Gastrocnemius medialis (tissue), 4 donors: Measurements from ENCODE around the gene GMPPA. TPM values are rescaled to one million over a fixed set of nuclear protein-coding genes. Genes with fewer than 3 reads are reported as not detected.

Experiments
- ATAC-seq, 2 donors: fragments of 150-250 bp; one replicate each; pipeline ENCODE4 v1.9.1; 2016
- DNase-seq, 2 donors: peaks; one replicate each; pipeline ENCODE4 v3.0.0-alpha.2; 2019
- H3K27ac ChIP-seq, 4 donors: fragments of 200-600 bp; sonication (generic); 1 replicate in 1 of 4; 2 replicates in 3 of 4; pipeline ENCODE4 v1.5.1; 2016 to 2018; ENCODE audit warnings: mild to moderate bottlenecking in 2 of 4, moderate library complexity in 1 of 4
- H3K27me3 ChIP-seq, 3 donors: fragments of 200-600 bp; sonication (generic) in 2 of 3; 1 replicate in 1 of 3; 2 replicates in 2 of 3; pipeline versions ENCODE4 v1.5.1 to v1.6.0; 2016 to 2019; ENCODE audit warnings: mild to moderate bottlenecking in 1 of 3, moderate library complexity in 1 of 3
- H3K36me3 ChIP-seq, 2 donors: fragments of 200-600 bp; sonication (generic) in 1 of 2; one replicate each; pipeline ENCODE4 v1.5.1; 2017 to 2018
- H3K4me1 ChIP-seq, 2 donors: fragments of 200-600 bp; sonication (generic) in 1 of 2; one replicate each; pipeline ENCODE4 v1.5.1; 2016 to 2017; ENCODE audit warnings: mild to moderate bottlenecking in 2 of 2
- H3K4me3 ChIP-seq, 4 donors: fragments of 200-600 bp; sonication (generic) in 3 of 4; 1 replicate in 1 of 4; 2 replicates in 3 of 4; pipeline ENCODE4 v1.5.1; 2016 to 2019; ENCODE audit warnings: mild to moderate bottlenecking in 2 of 4
- H3K9me3 ChIP-seq, 3 donors: fragments of 200-600 bp; sonication (generic) in 2 of 3; 1 replicate in 1 of 3; 2 replicates in 2 of 3; pipeline ENCODE4 v1.5.1; 2016 to 2019
- CTCF ChIP-seq, 5 experiments: fragments of 450-650 bp in 3 of 5; fragments of 200-600 bp in 2 of 5; sonication (generic) in 2 of 5; IDR thresholded peaks in 4 of 5; conservative IDR thresholded peaks in 1 of 5; 1 replicate in 4 of 5; 2 replicates in 1 of 5; pipeline ENCODE4 v1.5.1; 2016 to 2019; ENCODE audit warnings: antibody characterized with exemption in 5 of 5, mild to moderate bottlenecking in 3 of 5, moderate library complexity in 3 of 5
- POLR2A ChIP-seq, 2 donors: fragments of 450-650 bp; IDR thresholded peaks; one replicate each; pipeline ENCODE4 v1.6.1; 2017; ENCODE audit warnings: antibody characterized with exemption in 2 of 2, mild to moderate bottlenecking in 2 of 2, moderate library complexity in 2 of 2
- in situ Hi-C, 4 donors: fragments of 200-750 bp; cut with MboI; loops; one replicate each; pipeline versions ENCODE4 v1.15.0 to v1.8.0; 2017; ENCODE audit warnings: low sequenced_read_pairs in 4 of 4
- intact Hi-C: fragments of 100-400 bp; cut with DNase I; formaldehyde crosslinking; loops from one replicate; pipeline ENCODE4 v1.15.1; 2023; ENCODE audit warnings: low total_unique reads
- total RNA-seq, 4 donors: library from RNA; depleted of rRNA; stranded (reverse); fragments of >200 nt; gene quantifications; one replicate each; pipeline versions ENCODE4 v1.1.0 to v1.2.3, GENCODE V29; 2016

The GMPPA gene
- total RNA-seq, 4 donors from 2014 or later, result 18.0 to 25.8 (median 24.4) TPM

- Histone ChIP-seq H3K4me1 (peaks cover 39 to 46% of the 10 kb centered on the region in 2 donors), H3K4me3 (peak overlapping the region; percentile 63 to 87 (median 72)), H3K27ac (peak overlapping the region; percentile 91 to 100 (median 96)), H3K9me3 (no peaks in the 10 kb centered on the region), H3K36me3 (peaks cover 0 to 18% of the 10 kb centered on the region in 2 donors), H3K27me3 (no peaks in the 10 kb centered on the region)
- intact Hi-C loops, result loop anchor here (5.0 to 10.0 kb wide), 3 partner anchors 100 to 332 kb away; partner anchors contain the start of genes ANKZF1, ATG9A, NHEJ1 and STK11IP
- ATAC-seq (no peak), DNase-seq (peak in 1 of 2 donors; percentile 52)
- in situ Hi-C loops, result no loop called here
- TF ChIP-seq CTCF (IDR thresholded peaks at IDR 0.05 in 4 of 5, conservative IDR thresholded peaks at IDR 0.05 in 1 of 5) (no peak), POLR2A (IDR thresholded peaks at IDR 0.05) (peak in 1 of 2 donors; percentile 41)
Measured at GRCh38 chr2:219496825-219497494, 1.7 kb upstream of the GMPPA start.

- intact Hi-C loops (loop anchor here (1.0 to 10.0 kb wide), 6 partner anchors 37 to 333 kb away; partner anchors contain the start of genes ANKZF1, ATG9A, NHEJ1 and STK11IP), in situ Hi-C loops (no loop called here)
- Histone ChIP-seq H3K36me3 (peaks cover 0 to 18% of the 10 kb centered on the region in 2 donors), H3K27me3 (no peaks in the 10 kb centered on the region), H3K4me1 (peaks cover 39 to 46% of the 10 kb centered on the region in 2 donors), H3K9me3 (no peaks in the 10 kb centered on the region), H3K27ac (peak overlapping the region; percentile 91 to 100 (median 96)), H3K4me3 (peak overlapping the region; percentile 63 to 87 (median 72))
- DNase-seq (peak; percentile 87 to 89), ATAC-seq (peak; percentile 55 to 60)
- TF ChIP-seq POLR2A (IDR thresholded peaks at IDR 0.05), result peak in 1 of 2 donors; percentile 71
- TF ChIP-seq CTCF (IDR thresholded peaks at IDR 0.05 in 4 of 5, conservative IDR thresholded peaks at IDR 0.05 in 1 of 5), result no peak
Measured at GRCh38 chr2:219497495-219498279, 1.0 kb upstream of the GMPPA start.

- Histone ChIP-seq H3K27ac (peak overlapping the region; percentile 91 to 100 (median 96)), H3K4me1 (peaks cover 39 to 46% of the 10 kb centered on the region in 2 donors), H3K36me3 (peaks cover 0 to 24% of the 10 kb centered on the region in 2 donors), H3K27me3 (no peaks in the 10 kb centered on the region), H3K4me3 (peak overlapping the region; percentile 66 to 87 (median 74)), H3K9me3 (no peaks in the 10 kb centered on the region)
- TF ChIP-seq CTCF (IDR thresholded peaks at IDR 0.05 in 4 of 5, conservative IDR thresholded peaks at IDR 0.05 in 1 of 5) (no peak), POLR2A (IDR thresholded peaks at IDR 0.05) (no peak)
- ATAC-seq (no peak), DNase-seq (no peak)
- in situ Hi-C loops, result no loop called here
- intact Hi-C loops, result loop anchor here (2.0 to 10.0 kb wide), 4 partner anchors 98 to 334 kb away; partner anchors contain the start of genes ANKZF1, ATG9A, NHEJ1 and STK11IP
Measured at GRCh38 chr2:219499058-219499307, 292 bp downstream of the GMPPA start.

- Histone ChIP-seq H3K27ac (peak overlapping the region; percentile 91 to 100 (median 96)), H3K4me1 (peaks cover 39 to 46% of the 10 kb centered on the region in 2 donors), H3K9me3 (no peaks in the 10 kb centered on the region), H3K4me3 (peak overlapping the region in 3 of 4 donors; percentile 66 to 87 (median 70)), H3K36me3 (peaks cover 0 to 30% of the 10 kb centered on the region in 2 donors), H3K27me3 (no peaks in the 10 kb centered on the region)
- no peak for ATAC-seq
- DNase-seq, result no peak
- TF ChIP-seq CTCF (IDR thresholded peaks at IDR 0.05 in 4 of 5, conservative IDR thresholded peaks at IDR 0.05 in 1 of 5), result no peak
- TF ChIP-seq POLR2A (IDR thresholded peaks at IDR 0.05), result no peak
- intact Hi-C loops, result loop anchor here (2.0 to 10.0 kb wide), 4 partner anchors 98 to 335 kb away; partner anchors contain the start of genes ANKZF1, ATG9A, NHEJ1 and STK11IP
- in situ Hi-C loops, result no loop called here
Measured at GRCh38 chr2:219499555-219499954, 864 bp downstream of the GMPPA start.
